HG02642 (cell line): ENCODE data around the gene DAGLB.

ENCODE experiments used
- ATAC-seq: cut with Tn5 transposase; IDR thresholded peaks from one replicate; pipeline ENCODE4 v1.9.1; 2021; ENCODE audit warnings: mild to moderate bottlenecking; ENCODE audit not compliant: unreplicated experiment, poor library complexity

DAGLB gene

DNA sequence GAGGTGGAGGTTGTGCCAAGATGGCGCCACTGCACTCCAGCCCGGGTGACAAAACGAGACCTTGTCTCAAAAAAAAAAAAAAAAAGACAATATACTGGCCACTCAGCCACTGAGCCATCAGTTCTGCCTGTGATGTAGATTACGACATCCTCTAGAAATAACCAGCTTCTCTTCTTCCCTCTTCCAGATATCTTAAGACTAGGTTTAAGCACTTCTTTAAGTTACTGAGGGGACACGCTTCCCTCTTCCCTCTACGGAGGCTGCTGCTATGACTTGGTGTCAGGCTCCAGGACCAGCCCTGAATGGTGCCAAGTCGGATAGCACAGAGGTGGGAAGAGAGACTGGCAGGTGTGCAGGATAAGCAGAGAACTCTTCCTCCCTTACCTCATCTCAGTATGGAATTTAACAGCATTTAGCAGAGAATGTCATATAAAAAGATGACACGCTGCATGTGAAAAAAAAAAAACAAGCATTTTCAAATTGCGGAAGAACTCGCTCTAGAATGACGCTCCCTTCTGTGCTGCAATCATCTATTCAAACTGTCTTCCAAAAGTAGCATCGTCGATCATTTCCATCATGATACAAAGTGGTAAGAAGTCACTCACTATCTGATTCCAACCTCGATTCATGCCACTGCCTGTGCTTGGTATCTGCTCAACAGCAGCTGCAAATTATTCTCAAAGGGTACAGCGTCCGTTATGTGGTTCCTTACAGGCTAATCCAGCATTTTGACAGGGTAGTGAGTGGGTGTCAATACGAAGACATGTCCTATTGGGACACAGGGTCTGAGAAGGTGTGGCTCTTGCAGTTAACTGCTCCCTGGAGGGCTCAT is 13.8 kb downstream of the DAGLB start:
- ATAC-seq: no peak

DNA sequence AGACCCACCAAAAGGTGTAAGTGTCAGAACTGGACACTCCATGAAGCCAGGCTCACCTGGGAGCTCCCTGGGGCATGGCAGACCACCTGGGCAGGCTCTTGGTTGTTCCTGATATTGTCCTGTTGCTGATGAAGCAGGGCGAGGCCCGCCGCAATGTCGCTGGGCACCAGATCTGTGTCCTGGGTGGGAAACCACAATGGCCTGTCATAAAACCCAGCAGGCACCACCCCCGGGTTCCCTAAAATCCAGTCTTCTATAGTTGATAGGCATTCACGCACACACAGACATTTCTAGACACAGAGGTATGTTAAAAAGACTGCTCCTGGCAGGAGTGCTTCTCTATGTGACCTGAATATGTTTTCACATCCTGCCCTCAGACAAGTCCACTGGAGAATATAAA is 15.0 kb downstream of the DAGLB start:
- no peak for ATAC-seq

DNA sequence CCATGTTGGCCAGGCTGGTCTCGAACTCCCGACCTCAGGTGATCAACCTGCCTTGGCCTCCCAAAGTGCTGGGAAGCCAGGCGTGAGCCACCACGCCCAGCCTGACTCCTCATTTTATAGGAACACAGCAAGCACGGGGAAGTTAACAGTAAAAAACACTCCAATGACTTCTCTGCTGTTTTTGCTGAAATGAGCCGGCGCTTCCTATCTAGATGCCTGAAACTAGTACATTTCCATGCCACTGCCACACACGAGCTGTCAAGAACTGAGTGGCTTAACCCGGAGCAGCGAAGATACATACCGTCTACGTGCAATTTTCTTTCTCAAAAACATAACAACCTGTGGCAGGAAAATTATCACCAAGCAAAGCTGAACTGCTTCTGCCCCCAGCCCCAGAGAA is 16.8 kb downstream of the DAGLB start:
- ATAC-seq: no peak

DNA sequence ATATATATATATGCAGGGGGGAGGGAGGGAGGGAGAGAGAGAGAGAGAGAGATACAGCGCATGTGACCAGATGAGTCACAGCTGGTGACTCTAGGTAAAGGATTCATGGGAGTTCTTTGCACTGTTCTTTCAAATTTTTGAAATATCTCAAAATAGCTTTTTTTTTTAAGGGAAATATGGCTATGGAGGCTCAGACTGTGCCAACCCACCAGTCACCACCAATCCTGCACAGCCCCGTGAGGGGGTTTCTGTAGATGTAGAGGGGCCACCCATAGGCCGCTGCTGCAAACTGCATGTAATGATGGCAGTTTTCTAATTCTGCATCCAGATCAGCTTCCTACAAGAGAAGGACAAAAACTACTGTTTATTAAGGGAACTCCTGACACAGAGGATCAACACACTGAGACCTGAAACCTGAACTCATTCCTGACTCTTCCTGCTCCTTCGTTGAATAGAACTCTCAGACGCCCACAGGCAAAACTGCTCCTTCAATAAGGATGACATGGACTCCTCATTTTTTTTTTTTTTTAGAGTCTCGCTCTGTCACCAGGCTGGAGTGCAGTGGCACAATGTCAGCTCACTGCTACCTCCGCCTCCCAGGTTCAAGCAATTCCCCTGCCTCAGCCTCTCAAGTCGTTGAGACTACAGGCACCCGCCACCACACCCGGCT is 17.3 kb downstream of the DAGLB start:
- no peak for ATAC-seq

DNA sequence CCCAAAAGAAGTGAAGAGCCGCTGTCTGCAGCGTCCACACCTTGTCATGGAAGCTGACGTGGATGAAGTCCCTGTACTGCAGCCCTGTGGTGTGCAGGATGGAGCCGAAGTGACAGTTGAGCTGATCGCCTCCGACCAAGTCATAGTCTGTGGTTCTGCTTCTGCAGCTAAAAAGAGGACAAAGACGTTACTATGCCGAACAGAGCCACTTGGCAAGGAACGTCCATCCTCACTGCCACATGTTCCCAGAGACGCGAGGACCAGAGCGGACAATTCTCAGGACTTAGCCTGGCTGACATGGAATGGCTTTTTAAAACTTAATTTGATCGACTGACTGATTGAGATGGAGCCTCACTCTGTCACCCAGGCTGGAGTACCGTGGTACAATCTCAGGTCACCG is 21.8 kb downstream of the DAGLB start:
- ATAC-seq: no peak

DNA sequence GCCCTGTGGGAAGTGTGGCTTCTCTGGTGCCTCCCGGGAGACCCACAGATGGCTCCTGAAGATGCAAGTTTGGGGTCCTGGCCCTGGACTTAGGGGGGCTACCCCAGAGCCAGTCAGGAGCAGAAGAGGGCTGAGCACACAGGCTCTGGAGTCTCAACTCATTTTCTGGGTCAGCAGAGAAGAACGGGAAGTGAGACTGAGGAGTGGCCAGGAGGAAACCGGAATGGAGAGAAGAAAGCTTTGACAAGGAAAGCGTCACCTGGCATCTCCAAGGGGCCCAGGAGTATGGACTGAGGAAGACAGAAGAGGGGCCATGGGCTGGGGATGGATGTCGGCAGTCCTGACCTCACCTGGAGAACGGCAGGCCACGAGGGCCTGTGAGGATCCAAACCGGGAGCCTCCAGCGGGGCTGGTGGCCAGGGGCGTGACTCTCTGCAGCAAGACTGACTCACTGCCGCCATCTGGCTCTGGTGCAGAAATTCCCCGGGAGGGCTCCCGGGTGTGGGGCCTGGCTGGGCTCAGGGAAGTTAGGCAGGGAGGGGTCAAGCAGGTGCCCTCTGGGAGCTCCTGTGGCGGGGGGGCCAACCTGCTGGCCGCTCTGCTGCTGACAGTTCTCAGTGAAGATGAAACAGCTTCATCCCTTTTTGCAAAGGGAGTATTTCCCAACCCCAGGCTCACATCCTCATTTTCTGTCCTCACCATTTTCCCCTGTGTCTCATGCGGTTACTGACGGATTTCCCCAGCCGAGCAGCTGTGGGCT is 23.6 kb downstream of the DAGLB start:
- no peak for ATAC-seq

DNA sequence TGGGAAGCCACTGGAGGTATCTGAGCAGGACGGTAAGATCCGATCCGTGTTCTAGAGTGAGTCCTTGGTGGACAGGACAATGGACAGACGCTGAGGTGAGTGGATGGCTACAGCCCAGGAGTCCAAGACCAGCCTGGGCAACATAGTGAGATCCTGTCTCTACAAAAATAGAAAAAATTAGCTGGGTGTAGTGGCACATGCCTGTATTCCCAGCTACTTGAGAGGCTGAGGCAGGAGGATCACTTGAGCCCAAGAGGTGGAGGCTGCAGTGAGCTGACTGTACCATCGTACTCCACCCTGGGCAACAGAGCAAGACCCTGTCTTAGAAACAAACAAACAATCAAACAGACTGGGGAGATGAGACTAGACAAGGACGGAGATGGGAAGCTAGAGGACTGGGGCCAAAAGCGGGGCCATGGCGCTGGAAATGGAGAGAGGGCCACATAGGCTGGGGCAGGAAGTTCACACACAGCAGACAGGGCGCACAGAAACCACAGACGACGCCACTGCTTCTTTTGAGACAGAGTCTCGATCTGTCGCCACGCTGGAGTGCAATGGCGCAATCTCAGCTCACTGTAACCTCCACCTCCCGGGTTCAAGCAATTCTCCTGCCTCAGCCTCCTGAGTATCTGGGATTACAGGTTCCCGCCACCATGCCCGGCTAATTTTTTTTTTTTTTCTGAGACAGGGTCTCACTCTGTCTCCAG is 24.7 kb downstream of the DAGLB start:
- ATAC-seq: no peak

DNA sequence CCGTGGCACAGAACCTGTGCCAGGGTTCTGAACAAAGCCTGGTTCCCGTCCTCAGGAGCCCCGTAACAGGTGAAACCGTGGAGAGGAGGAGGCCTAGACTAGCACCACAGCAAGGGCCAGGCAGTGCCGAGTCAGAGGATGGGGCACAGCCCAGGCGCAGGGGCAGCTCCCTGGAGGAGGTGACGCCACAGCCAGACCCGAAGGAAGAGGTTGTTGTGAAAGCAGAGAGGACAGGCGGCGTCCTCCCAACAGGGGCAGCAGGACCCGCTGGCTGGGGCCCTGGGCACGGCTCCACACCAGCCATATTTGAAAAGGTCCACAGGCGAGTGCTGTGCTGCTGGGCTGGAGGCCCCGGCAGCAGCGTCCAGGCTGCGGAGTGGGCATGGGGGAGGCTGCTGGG is 25.7 kb downstream of the DAGLB start:
- ATAC-seq: no peak

DNA sequence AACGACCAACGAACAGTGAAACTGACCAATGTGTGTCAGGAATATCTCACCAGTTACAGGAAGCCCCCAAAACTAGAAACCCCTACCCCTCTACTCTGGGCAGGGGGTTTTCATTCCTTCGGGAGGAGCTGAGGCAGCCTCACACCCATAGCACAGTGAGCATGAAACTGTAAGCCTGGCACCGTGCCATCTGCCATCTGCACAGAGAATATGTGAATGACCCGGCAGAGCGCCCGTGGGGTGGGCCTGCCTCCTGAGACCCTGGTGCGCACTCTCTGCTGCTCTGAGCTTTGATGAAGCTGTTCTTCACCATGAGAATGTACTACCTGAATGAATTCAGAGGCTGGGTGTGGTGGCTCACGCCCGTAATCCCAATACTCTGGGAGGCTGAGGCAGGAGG is 27.1 kb downstream of the DAGLB start:
- no peak for ATAC-seq

DNA sequence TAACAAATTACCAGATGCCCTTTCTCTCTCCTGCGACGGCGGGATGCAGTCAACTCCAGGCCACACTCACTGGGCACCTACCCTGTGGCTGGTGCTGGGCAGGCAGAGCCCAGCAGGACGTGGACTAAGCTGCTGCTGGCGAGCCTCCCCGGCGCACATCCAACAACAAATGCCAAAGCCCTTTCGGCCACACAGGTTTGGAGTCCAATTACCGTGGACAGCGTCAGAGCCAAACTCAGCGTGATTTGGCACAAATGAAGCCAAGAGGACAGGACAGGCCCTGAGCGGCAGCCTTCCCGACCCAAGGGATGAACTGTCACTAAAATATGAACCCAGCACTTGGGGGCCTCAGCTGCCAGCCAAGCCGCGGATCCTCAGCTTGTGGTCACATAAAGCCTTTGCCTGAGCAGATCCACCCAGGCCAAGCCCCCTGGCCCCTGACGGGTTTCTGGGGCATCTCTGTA is 28.4 kb downstream of the DAGLB start:
- ATAC-seq: no peak

DNA sequence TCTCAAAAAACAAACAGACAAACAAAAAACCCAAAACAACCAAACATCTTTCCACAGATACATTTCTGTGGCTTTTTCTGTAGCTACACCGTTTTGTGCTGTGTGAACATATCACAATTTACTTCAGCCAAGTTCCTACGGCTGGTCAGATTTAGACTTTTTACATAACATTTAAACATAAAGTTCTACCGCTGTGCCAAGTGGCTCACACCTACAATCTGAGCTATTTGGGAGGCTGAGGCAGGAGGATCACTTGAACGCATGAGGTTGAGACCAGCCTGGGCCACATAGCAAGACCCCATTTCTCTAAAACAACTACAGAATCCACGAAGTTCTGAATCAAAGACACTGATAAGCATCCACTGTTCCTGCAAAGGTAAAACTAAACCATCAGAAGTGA is 30.3 kb downstream of the DAGLB start:
- ATAC-seq: no peak

DNA sequence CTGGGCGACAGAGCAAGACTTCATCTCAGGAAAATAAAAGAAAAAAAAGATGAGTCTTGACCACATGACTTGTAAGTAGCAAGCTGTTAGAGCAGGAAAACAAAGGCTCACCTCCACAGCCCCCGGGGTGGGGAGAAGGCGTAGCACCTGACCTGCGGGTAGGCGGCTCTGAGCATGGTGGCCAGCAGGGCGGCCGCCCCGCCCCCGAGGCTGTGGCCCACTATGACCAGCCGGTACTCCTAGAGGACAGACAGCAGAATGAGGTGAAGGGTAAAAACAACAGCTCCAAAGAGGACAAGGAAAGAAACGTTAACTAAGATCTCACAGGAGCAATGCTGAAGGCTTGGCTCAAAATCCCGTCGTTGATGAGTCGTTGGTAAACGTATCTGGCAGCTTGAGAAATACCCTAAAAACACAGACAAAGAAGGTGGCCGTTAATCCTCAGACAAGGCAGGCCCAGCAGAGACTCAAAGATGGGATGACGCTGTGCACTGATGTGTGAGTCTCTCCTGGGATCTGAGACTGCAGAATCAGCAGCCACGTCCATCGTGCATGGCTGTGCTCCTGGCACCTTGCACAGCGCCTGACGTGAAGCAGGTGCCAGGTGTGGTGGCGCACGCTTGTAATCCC is 31.1 kb downstream of the DAGLB start:
- no peak for ATAC-seq

DNA sequence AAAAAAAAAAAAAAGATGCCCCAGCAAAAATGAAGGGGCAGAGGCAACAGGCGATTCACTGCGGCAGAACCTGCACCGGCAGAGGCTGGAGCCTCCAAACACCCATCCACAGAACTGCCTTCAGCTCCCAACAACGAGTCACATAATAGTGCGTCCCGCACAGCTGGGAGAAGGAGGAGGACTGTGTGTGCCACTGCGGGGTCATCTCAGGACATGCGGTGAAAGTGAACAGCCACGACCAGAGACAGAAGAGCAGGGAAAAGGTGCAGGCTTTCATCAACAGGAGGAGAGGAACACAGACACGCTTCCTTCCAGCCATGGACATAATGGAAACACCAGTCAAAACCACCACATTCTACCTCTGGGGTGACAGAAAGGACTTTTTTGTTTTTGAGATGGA is 34.1 kb downstream of the DAGLB start:
- ATAC-seq: no peak

DNA sequence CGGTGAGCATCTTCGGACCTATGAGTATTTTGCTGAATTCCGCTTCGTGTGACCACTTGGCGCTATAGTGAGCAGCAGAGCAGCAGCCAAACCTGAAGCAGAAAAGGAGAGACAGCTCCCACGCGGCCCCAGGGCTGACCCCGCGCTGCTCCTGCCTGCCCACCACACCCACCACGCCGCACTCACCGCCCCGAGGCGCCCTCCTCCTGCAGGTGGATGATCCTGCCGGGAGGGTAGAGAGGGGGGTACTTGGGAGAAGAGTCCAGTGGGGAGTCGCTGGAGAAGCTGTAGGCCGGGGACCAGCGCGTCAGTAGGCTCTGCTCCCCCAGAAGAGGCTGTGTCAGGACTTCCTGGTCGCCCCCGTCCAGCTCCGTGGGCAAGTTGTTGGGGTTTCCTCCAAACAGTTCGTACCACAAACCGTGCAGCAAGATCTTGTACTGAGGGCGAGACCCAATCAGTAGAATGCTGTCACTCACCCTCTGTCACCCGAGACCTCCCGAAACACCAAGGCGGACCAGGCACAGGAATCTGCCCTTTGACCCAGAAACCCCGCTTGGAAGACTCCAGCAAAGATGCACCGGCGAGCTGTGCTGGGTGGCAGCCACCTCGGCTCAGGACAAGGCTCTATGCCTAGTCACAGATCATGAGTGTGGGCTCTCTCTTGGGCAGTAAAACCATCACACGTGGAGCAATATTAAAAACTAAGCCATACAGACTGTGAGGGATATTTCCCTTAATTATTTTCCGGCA is 37.6 kb downstream of the DAGLB start:
- ATAC-seq: no peak

DNA sequence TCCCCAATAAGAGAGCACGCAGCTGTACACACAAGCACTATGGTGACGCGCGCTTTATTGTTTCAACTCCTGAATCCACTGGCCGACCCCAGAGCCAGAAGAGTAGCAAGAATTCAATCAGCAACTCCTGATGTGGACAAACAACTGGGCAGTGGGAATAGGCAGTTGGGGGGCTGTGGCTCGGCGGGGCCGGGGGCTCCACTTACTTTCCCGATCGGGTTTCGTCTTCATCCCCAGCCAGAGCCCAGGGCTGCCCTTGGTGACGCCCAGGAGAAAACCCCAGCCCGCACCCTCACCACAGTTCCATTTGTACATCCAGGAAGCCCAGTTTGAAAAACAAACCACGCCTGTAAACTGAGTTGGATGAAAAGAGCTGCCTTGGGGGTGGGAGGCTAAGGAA is 38.7 kb downstream of the DAGLB start:
- no peak for ATAC-seq

DNA sequence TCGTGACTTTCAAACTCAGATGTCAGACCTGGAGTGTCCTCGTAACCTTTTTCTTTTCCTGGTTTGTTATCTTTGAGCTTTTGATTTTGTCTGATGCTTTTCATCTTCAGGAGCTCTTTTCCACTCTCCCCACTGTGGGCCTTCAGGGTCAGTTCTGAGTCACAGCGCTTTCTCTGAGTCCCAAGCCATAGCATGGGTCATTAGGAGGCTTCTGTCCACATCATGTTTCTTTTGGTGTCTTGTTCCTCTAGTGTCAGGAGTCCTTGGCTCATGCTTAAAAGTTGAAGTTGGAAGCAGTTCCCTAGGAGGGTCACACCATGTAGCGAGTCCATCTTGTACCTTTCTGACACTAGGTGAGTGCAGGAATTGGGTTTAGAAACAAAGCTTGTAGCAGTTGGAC is 40.3 kb downstream of the DAGLB start:
- no peak for ATAC-seq

DNA sequence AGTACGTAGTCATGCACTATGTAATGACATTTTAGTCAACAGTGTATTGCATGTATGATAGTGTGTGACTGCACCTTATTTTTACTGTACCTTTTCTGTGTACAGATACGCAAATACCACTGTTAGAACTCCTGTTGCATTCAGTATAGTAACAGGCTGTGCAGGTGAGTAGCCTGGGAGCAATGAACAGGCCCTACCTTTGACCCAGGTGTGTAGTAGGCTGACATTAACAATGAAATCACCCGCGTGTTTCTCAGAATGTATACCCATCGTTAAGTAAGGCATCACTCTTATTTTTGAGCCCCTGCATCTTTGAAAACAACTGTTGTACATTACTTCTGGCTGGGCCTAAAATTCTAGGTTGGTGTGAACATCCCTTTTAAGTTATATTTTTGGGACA is 41.6 kb downstream of the DAGLB start:
- ATAC-seq: no peak

DNA sequence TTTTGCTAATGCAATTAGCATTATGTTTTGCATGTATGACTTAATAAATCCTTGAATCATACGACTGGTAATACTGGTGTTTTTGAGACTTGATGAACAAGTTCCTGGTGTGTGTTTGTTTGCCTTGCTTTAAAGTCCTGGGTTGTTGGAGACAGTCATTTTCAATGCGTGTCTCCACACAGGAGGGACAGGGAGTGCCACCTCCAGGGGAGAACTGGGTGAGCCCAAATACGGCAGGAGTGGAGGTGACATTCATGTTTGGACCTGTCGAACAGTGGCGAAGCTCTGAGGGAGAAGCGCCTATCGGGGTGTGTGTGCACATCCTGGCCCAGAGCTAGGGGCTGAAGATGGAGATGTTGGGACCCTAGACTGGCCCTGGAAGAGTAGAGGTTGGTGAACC is 43.8 kb downstream of the DAGLB start:
- ATAC-seq: no peak

DNA sequence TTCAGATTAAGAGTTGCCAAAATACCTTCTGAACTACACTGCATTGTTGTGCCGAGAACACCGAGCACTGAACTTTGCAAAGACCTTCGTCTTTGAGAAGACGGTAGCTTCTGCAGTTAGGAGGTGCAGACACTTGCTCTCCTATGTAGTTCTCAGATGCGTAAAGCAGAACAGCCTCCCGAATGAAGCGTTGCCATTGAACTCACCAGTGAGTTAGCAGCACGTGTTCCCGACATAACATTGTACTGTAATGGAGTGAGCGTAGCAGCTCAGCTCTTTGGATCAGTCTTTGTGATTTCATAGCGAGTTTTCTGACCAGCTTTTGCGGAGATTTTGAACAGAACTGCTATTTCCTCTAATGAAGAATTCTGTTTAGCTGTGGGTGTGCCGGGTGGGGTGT is 45.0 kb downstream of the DAGLB start:
- no peak for ATAC-seq
